ENCODE data around the gene ARGLU1.

The ARGLU1 gene

DNA sequence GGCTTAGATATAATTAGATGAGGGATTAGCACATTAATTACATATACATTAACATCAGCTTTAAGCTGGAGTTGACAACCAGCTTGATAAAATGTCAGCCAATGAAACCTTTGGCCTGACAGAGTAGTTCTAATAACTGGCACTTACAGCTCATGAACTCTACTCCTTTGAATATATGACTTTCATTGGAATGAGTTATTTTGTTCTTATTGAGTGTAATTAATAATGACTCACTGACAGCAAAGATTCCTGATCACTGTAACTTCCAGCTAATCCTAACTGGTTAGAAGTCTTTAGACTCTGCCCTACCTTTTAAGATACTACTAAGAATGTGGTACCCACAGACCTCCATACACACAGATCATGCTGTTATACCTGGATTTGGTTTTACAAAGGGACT lies 73.4 kb downstream of the ARGLU1 start:
- H4K91ac ChIP-seq (ENCODE audit: low read depth, low read length): no peak overlapping the region
- H3K18ac ChIP-seq (ENCODE audit: low read length): no peak overlapping the region
- H3K23ac ChIP-seq (ENCODE audit: low read length): no peak overlapping the region
- H4K8ac ChIP-seq (ENCODE audit: low read depth, low read length): no peak overlapping the region
- H3K27me3 ChIP-seq (ENCODE audit: insufficient read depth, low read length): no peaks in the 10 kb centered on the region
- H2AK5ac ChIP-seq (ENCODE audit: low read length): no peak overlapping the region
- no peak overlapping the region for H4K12ac ChIP-seq (ENCODE audit: low read depth, low read length)
- H3K9ac ChIP-seq (ENCODE audit: low read length): no peak overlapping the region
- no peak overlapping the region for H3K4me2 ChIP-seq (ENCODE audit: low read length)
- no peaks in the 10 kb centered on the region for H3K9me3 ChIP-seq (ENCODE audit: insufficient read depth, low read depth, low read length)
- no peaks in the 10 kb centered on the region for H3K79me2 ChIP-seq (ENCODE audit: control insufficient read depth, insufficient read depth, low read length, poor library complexity)
- no peak overlapping the region for H3K14ac ChIP-seq (ENCODE audit: low read length)
- no peaks in the 10 kb centered on the region for H3K79me1 ChIP-seq (ENCODE audit: low read length)
- H3K4me3 ChIP-seq (ENCODE audit: low read depth, low read length): no peak overlapping the region
- H3K4ac ChIP-seq (ENCODE audit: low read depth, low read length): no peak overlapping the region
- DNase-seq: no peak
- no peak overlapping the region for H2AFZ ChIP-seq (ENCODE audit: insufficient read depth, low read length, poor library complexity)
- no peak overlapping the region for H2BK12ac ChIP-seq (ENCODE audit: low read length)
- no peak overlapping the region for H3K27ac ChIP-seq (ENCODE audit: low read depth, low read length)
- H3K4me1 ChIP-seq (ENCODE audit: control insufficient read depth in 1 of 2, insufficient read depth in 2 of 2, low read length in 2 of 2): no peaks in the 10 kb centered on the region
- H3K36me3 ChIP-seq (ENCODE audit: control insufficient read depth in 1 of 2, insufficient read depth in 2 of 2, low read length in 2 of 2): peaks cover 31 to 33% of the 10 kb centered on the region in 2 experiments
- no peak overlapping the region for H2BK120ac ChIP-seq (ENCODE audit: insufficient read depth, low read length, poor library complexity)
- no peak overlapping the region for H2BK5ac ChIP-seq (ENCODE audit: low read depth, low read length, poor library complexity)

DNA sequence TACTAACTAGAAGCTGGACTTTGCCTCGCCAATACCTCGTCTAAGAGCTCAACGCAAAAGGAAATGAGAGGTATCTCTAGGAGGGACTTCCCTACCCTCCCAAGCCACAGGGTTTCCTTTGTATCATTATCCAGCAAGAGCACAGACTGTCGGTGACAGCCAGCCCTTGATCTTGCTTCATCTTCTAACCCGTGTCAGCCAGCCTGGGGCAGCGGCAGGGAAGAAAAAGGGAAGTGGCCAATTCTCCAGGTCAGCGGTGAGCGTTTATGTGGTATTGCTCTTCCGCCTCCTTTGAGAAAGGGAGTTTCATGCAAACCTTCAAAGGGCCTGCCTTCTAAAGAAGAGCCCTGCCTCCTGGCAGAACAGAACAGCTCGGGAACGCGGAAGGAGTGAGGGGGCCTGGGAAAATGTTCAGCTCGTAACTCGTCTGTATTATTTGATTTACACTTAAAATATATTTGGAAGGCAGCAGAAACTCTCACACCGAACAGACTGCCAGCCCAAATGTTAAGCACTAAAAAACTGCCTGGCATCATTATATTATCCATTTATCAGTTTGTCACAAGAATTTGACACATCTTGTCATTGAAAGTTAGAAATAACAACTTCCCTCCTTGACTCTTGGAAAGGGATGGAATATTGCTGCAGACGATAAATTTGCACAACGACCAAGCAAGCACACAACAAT lies 74.3 kb downstream of the ARGLU1 start:
- H4K91ac ChIP-seq (ENCODE audit: low read depth, low read length): no peak overlapping the region
- no CpG with 5 or more reads among the region's 17 CpGs for WGBS (ENCODE audit: extremely low coverage, insufficient coverage, insufficient read length)
- H4K12ac ChIP-seq (ENCODE audit: low read depth, low read length): no peak overlapping the region
- no peak overlapping the region for H3K4me2 ChIP-seq (ENCODE audit: low read length)
- no peak overlapping the region for H3K23ac ChIP-seq (ENCODE audit: low read length)
- H3K14ac ChIP-seq (ENCODE audit: low read length): no peak overlapping the region
- no peak overlapping the region for H3K4ac ChIP-seq (ENCODE audit: low read depth, low read length)
- no peaks in the 10 kb centered on the region for H3K27me3 ChIP-seq (ENCODE audit: insufficient read depth, low read length)
- peak in 1 of 2 donors; percentile 14 for DNase-seq
- H2BK120ac ChIP-seq (ENCODE audit: insufficient read depth, low read length, poor library complexity): no peak overlapping the region
- H2AK5ac ChIP-seq (ENCODE audit: low read length): no peak overlapping the region
- no peaks in the 10 kb centered on the region for H3K4me1 ChIP-seq (ENCODE audit: control insufficient read depth in 1 of 2, insufficient read depth in 2 of 2, low read length in 2 of 2)
- H3K18ac ChIP-seq (ENCODE audit: low read length): no peak overlapping the region
- peaks cover 31 to 33% of the 10 kb centered on the region in 2 experiments for H3K36me3 ChIP-seq (ENCODE audit: control insufficient read depth in 1 of 2, insufficient read depth in 2 of 2, low read length in 2 of 2)
- H3K79me1 ChIP-seq (ENCODE audit: low read length): no peaks in the 10 kb centered on the region
- H2BK12ac ChIP-seq (ENCODE audit: low read length): no peak overlapping the region
- no peak overlapping the region for H2AFZ ChIP-seq (ENCODE audit: insufficient read depth, low read length, poor library complexity)
- H3K9ac ChIP-seq (ENCODE audit: low read length): no peak overlapping the region
- H3K9me3 ChIP-seq (ENCODE audit: insufficient read depth, low read depth, low read length): no peaks in the 10 kb centered on the region
- H3K79me2 ChIP-seq (ENCODE audit: control insufficient read depth, insufficient read depth, low read length, poor library complexity): no peaks in the 10 kb centered on the region
- no peak overlapping the region for H2BK5ac ChIP-seq (ENCODE audit: low read depth, low read length, poor library complexity)
- H4K8ac ChIP-seq (ENCODE audit: low read depth, low read length): no peak overlapping the region
- H3K27ac ChIP-seq (ENCODE audit: low read depth, low read length): no peak overlapping the region
- H3K4me3 ChIP-seq (ENCODE audit: low read depth, low read length): no peak overlapping the region

DNA sequence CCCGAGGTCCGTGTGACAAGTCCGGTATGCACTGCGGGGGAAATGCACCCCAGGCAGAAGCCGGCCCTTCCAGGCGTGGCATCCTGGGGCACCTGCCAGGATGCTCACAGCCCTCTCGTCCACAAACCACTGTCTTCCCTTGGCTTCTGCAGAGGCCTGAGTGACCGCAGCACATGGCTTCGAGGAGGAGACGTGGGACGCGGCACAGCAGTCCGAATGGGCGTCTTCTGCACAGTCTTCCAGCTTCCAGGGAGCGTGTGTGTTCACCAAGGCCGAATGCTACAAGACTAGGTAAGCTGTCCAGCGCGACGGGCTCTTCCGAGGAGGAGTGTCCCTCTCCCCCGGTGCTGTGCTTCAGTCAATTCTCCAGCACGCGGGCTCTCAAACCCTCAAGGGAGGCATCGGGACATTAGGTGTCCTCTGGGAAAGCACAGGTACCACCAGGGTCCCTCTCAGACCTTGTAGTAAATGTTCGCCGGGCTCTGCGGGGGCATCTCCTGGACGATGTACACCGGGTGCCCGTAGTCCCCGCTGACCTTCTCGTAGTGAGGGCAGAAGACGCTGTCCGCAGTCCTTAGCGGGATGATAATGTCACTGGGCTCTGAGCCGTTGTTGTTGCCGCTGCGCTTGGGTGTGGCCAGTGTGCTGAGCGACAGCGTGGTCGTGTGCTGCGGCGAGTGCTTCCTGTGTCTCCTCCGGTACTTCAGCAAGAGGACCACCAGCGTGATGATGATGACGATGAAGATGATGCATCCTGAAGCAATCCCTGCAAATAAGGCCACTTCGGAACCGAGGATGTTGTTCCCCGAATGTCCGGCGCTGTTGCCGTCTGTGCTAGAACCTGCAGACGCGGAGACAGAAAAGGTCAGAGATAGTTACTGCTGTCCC lies 75.1 kb downstream of the ARGLU1 start:
- Histone ChIP-seq H2BK120ac (ENCODE audit: insufficient read depth, low read length, poor library complexity) (no peak overlapping the region), H3K36me3 (ENCODE audit: control insufficient read depth in 1 of 2, insufficient read depth in 2 of 2, low read length in 2 of 2) (peaks cover 29 to 33% of the 10 kb centered on the region in 2 experiments), H2BK12ac (ENCODE audit: low read length) (no peak overlapping the region), H3K9me3 (ENCODE audit: insufficient read depth, low read depth, low read length) (no peaks in the 10 kb centered on the region), H3K9ac (ENCODE audit: low read length) (no peak overlapping the region), H3K79me2 (ENCODE audit: control insufficient read depth, insufficient read depth, low read length, poor library complexity) (no peaks in the 10 kb centered on the region), H3K27me3 (ENCODE audit: insufficient read depth, low read length) (no peaks in the 10 kb centered on the region), H2AK5ac (ENCODE audit: low read length) (no peak overlapping the region), H3K4me1 (ENCODE audit: control insufficient read depth in 1 of 2, insufficient read depth in 2 of 2, low read length in 2 of 2) (peaks cover 0 to 3% of the 10 kb centered on the region in 2 experiments), H3K79me1 (ENCODE audit: low read length) (no peaks in the 10 kb centered on the region), H2BK5ac (ENCODE audit: low read depth, low read length, poor library complexity) (no peak overlapping the region), H3K18ac (ENCODE audit: low read length) (no peak overlapping the region), H3K4me3 (ENCODE audit: low read depth, low read length) (no peak overlapping the region), H3K23ac (ENCODE audit: low read length) (no peak overlapping the region), H3K4me2 (ENCODE audit: low read length) (no peak overlapping the region), H3K27ac (ENCODE audit: low read depth, low read length) (no peak overlapping the region), H3K4ac (ENCODE audit: low read depth, low read length) (no peak overlapping the region), H4K8ac (ENCODE audit: low read depth, low read length) (no peak overlapping the region), H4K12ac (ENCODE audit: low read depth, low read length) (no peak overlapping the region), H2AFZ (ENCODE audit: insufficient read depth, low read length, poor library complexity) (no peak overlapping the region), H4K91ac (ENCODE audit: low read depth, low read length) (no peak overlapping the region), H3K14ac (ENCODE audit: low read length) (no peak overlapping the region)
- WGBS (ENCODE audit: extremely low coverage, insufficient coverage, insufficient read length): no CpG with 5 or more reads among the region's 54 CpGs
- no peak for DNase-seq

DNA sequence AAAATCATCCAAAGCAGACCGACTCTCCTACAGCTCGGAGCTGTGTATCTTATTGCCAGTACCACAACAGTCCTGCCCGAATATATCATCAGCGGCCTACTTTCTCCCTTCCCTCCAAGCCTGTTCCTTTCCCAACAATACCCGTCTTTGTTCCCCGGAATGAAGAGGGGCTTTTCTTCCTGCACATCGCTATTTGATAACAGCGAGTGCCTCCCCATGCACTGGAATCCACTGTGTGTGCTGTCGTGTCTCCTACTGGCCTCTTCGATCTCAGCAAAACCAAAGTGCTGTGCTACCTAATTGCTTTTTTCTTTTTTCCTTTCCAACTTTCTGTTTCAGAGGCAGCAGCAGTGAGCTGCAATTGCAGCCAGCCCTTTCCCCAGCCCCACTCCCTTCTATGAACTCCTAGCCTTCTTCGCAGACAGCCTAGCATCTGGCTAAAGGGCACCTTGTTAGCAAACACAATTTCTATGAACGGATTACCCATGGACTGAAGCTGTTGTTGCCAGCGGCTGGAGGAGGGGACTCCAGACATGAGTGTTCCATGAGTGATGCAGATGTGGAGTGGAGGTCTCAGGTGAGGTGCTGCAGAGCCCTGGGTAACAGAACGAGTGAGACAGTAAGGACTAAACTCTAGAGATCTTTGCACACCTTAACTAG lies 75.9 kb downstream of the ARGLU1 start:
- H3K4me2 ChIP-seq (ENCODE audit: low read length): no peak overlapping the region
- H3K36me3 ChIP-seq (ENCODE audit: control insufficient read depth in 1 of 2, insufficient read depth in 2 of 2, low read length in 2 of 2): peaks cover 29 to 33% of the 10 kb centered on the region in 2 experiments
- no peak overlapping the region for H4K91ac ChIP-seq (ENCODE audit: low read depth, low read length)
- no peak overlapping the region for H4K8ac ChIP-seq (ENCODE audit: low read depth, low read length)
- H3K79me2 ChIP-seq (ENCODE audit: control insufficient read depth, insufficient read depth, low read length, poor library complexity): no peaks in the 10 kb centered on the region
- H3K4ac ChIP-seq (ENCODE audit: low read depth, low read length): no peak overlapping the region
- no peak overlapping the region for H3K4me3 ChIP-seq (ENCODE audit: low read depth, low read length)
- no peak overlapping the region for H3K9ac ChIP-seq (ENCODE audit: low read length)
- H3K27me3 ChIP-seq (ENCODE audit: insufficient read depth, low read length): no peaks in the 10 kb centered on the region
- no peak overlapping the region for H4K12ac ChIP-seq (ENCODE audit: low read depth, low read length)
- H2BK12ac ChIP-seq (ENCODE audit: low read length): no peak overlapping the region
- no peak overlapping the region for H2AFZ ChIP-seq (ENCODE audit: insufficient read depth, low read length, poor library complexity)
- H2BK5ac ChIP-seq (ENCODE audit: low read depth, low read length, poor library complexity): no peak overlapping the region
- H3K27ac ChIP-seq (ENCODE audit: low read depth, low read length): no peak overlapping the region
- H3K14ac ChIP-seq (ENCODE audit: low read length): no peak overlapping the region
- peaks cover 0 to 3% of the 10 kb centered on the region in 2 experiments for H3K4me1 ChIP-seq (ENCODE audit: control insufficient read depth in 1 of 2, insufficient read depth in 2 of 2, low read length in 2 of 2)
- no peak for DNase-seq
- WGBS (ENCODE audit: extremely low coverage, insufficient coverage, insufficient read length): no CpG with 5 or more reads among the region's 14 CpGs
- no peaks in the 10 kb centered on the region for H3K79me1 ChIP-seq (ENCODE audit: low read length)
- H2BK120ac ChIP-seq (ENCODE audit: insufficient read depth, low read length, poor library complexity): no peak overlapping the region
- H3K23ac ChIP-seq (ENCODE audit: low read length): no peak overlapping the region
- no peak overlapping the region for H2AK5ac ChIP-seq (ENCODE audit: low read length)
- no peaks in the 10 kb centered on the region for H3K9me3 ChIP-seq (ENCODE audit: insufficient read depth, low read depth, low read length)
- no peak overlapping the region for H3K18ac ChIP-seq (ENCODE audit: low read length)

Data from trophoblast cell (in vitro differentiated cells and primary cell).